IMR-90 (cell line): ENCODE data around the gene LAMTOR1.

Experiments
- CTCF ChIP-seq: conservative IDR thresholded peaks from 2 replicates; pipeline ENCODE4 v1.5.1; 2012; ENCODE audit warnings: mild to moderate bottlenecking, low read depth, low read length, improper control_type of control experiment
- FOS ChIP-seq: fragments of 150-350 bp; IDR thresholded peaks from 2 replicates; pipeline ENCODE4 v1.6.1; 2016; ENCODE audit warnings: low read depth, low read length
- POLR2A ChIP-seq: IDR thresholded peaks from 2 replicates; pipeline ENCODE4 v1.6.1; 2012; ENCODE audit warnings: mild to moderate bottlenecking, low read depth, low read length
- RAD21 ChIP-seq: IDR thresholded peaks from 2 replicates; pipeline ENCODE4 v1.6.1; 2012; ENCODE audit warnings: low read length, improper control_type of control experiment
- RCOR1 ChIP-seq: IDR thresholded peaks from 2 replicates; pipeline ENCODE4 v1.6.1; 2012; ENCODE audit warnings: mild to moderate bottlenecking, low read length, improper control_type of control experiment; ENCODE audit not compliant: insufficient replicate concordance
- SMC3 ChIP-seq: fragments of 150-350 bp; IDR thresholded peaks from 2 replicates; pipeline ENCODE4 v1.6.1; 2016; ENCODE audit warnings: low read depth, mild to moderate bottlenecking, antibody characterized with exemption, low read length, moderate library complexity

GRCh38 chr11:72058416-72059034 is 44.6 kb downstream of the LAMTOR1 start:
- no peak for TF ChIP-seq POLR2A
- no peak for TF ChIP-seq CTCF
- TF ChIP-seq RAD21 = no peak
- TF ChIP-seq SMC3 = no peak
- no peak for TF ChIP-seq FOS
- TF ChIP-seq RCOR1 = no peak
